Measurements from ENCODE around the gene ARHGEF16.

The ARHGEF16 gene

GRCh38 chr1:3453891-3454810 lies at the start of gene ARHGEF16:
Gene ARHGEF16 (plus strand): TSS chr1:3454665. CDS start chr1:3463085, 8,420 bp downstream.
- DNase-seq (ENCODE audit: low read depth): no peak
- H3K4me3 ChIP-seq (ENCODE audit: low read depth, low read length): peak within 1 kb of the TSS; percentile 27

- DNase-seq (ENCODE audit: low read depth): no peak
Observed at GRCh38 chr1:3404801-3405200, 49.7 kb upstream of the ARHGEF16 start.

GRCh38 chr1:3405491-3405890 lies 49.0 kb upstream of the ARHGEF16 start:
- DNase-seq (ENCODE audit: low read depth): no peak
- no peak overlapping the region for H3K4me3 ChIP-seq (ENCODE audit: low read depth, low read length)

More at GRCh38 chr1:3404801-3405200, 49.7 kb upstream of the ARHGEF16 start:
- no peak overlapping the region for H3K4me3 ChIP-seq (ENCODE audit: low read depth, low read length)

GRCh38 chr1:3405974-3406867 lies 48.2 kb upstream of the ARHGEF16 start:
- H3K4me3 ChIP-seq (ENCODE audit: low read depth, low read length): no peak overlapping the region
- no peak for DNase-seq (ENCODE audit: low read depth)

GRCh38 chr1:3407021-3407420 lies 47.4 kb upstream of the ARHGEF16 start:
- DNase-seq (ENCODE audit: low read depth): no peak

GRCh38 chr1:3408751-3409266 lies 45.7 kb upstream of the ARHGEF16 start:
- DNase-seq (ENCODE audit: low read depth): no peak
- no peak overlapping the region for H3K4me3 ChIP-seq (ENCODE audit: low read depth, low read length)

More at GRCh38 chr1:3407021-3407420, 47.4 kb upstream of the ARHGEF16 start:
- no peak overlapping the region for H3K4me3 ChIP-seq (ENCODE audit: low read depth, low read length)

- no peak overlapping the region for H3K4me3 ChIP-seq (ENCODE audit: low read depth, low read length)
- no peak for DNase-seq (ENCODE audit: low read depth)
Observed at GRCh38 chr1:3409366-3410141, 44.9 kb upstream of the ARHGEF16 start.

- peak; percentile 16 for DNase-seq (ENCODE audit: low read depth)
- H3K4me3 ChIP-seq (ENCODE audit: low read depth, low read length): no peak overlapping the region
Observed at GRCh38 chr1:3410142-3410925, 44.1 kb upstream of the ARHGEF16 start.

- no peak overlapping the region for H3K4me3 ChIP-seq (ENCODE audit: low read depth, low read length)
- no peak for DNase-seq (ENCODE audit: low read depth)
Observed at GRCh38 chr1:3411806-3412205, 42.7 kb upstream of the ARHGEF16 start.

- no peak for DNase-seq (ENCODE audit: low read depth)
- no peak overlapping the region for H3K4me3 ChIP-seq (ENCODE audit: low read depth, low read length)
Observed at GRCh38 chr1:3412376-3412775, 42.1 kb upstream of the ARHGEF16 start.

- H3K4me3 ChIP-seq (ENCODE audit: low read depth, low read length): no peak overlapping the region
- no peak for DNase-seq (ENCODE audit: low read depth)
Observed at GRCh38 chr1:3413975-3414710, 40.3 kb upstream of the ARHGEF16 start.

GRCh38 chr1:3415260-3416090 lies 39.0 kb upstream of the ARHGEF16 start:
- DNase-seq (ENCODE audit: low read depth): no peak
- no peak overlapping the region for H3K4me3 ChIP-seq (ENCODE audit: low read depth, low read length)

- no peak overlapping the region for H3K4me3 ChIP-seq (ENCODE audit: low read depth, low read length)
- no peak for DNase-seq (ENCODE audit: low read depth)
Observed at GRCh38 chr1:3417082-3417739, 37.3 kb upstream of the ARHGEF16 start.

- DNase-seq (ENCODE audit: low read depth): no peak
- no peak overlapping the region for H3K4me3 ChIP-seq (ENCODE audit: low read depth, low read length)
Observed at GRCh38 chr1:3417934-3418333, 36.5 kb upstream of the ARHGEF16 start.

- no peak for DNase-seq (ENCODE audit: low read depth)
Observed at GRCh38 chr1:3418600-3418999, 35.9 kb upstream of the ARHGEF16 start.

GRCh38 chr1:3419415-3420204 lies 34.9 kb upstream of the ARHGEF16 start:
- no peak for DNase-seq (ENCODE audit: low read depth)
- H3K4me3 ChIP-seq (ENCODE audit: low read depth, low read length): no peak overlapping the region

More at GRCh38 chr1:3418600-3418999, 35.9 kb upstream of the ARHGEF16 start:
- H3K4me3 ChIP-seq (ENCODE audit: low read depth, low read length): no peak overlapping the region
